Heart left ventricle (tissue), 16 donors: ENCODE data around the gene NCKIPSD. TPM values are rescaled to one million over a fixed set of nuclear protein-coding genes. Genes with fewer than 3 reads are reported as not detected.

Experiments used
- ATAC-seq, 4 donors: fragments of 200-7000 bp; cut with Tn5 transposase; one replicate each; pipeline ENCODE4 v1.9.1; 2020 to 2022; ENCODE audit warnings: moderate library complexity in 4 of 4, mild to moderate bottlenecking in 3 of 4, moderate number of reproducible peaks in 1 of 4
- DNase-seq, 5 donors: peaks; one replicate each; pipeline ENCODE4 v3.0.0-alpha.2; 2020
- H3K27ac ChIP-seq, 12 donors: fragments of 200-600 bp; sonication (generic) in 4 of 12; one replicate each; pipeline versions ENCODE4 v1.5.0 to v1.8.0; 2016 to 2022; ENCODE audit warnings: mild to moderate bottlenecking in 2 of 12
- H3K27me3 ChIP-seq, 9 donors: fragments of 200-600 bp; sonication (generic) in 2 of 9; one replicate each; pipeline versions ENCODE4 v1.5.1 to v1.8.0; 2016 to 2022; ENCODE audit warnings: mild to moderate bottlenecking in 3 of 9
- H3K36me3 ChIP-seq, 9 donors: fragments of 200-600 bp; sonication (generic) in 2 of 9; one replicate each; pipeline versions ENCODE4 v1.5.0 to v1.8.0; 2018 to 2022; ENCODE audit warnings: mild to moderate bottlenecking in 2 of 9
- H3K4me1 ChIP-seq, 12 donors: fragments of 200-600 bp; sonication (generic) in 4 of 12; one replicate each; pipeline versions ENCODE4 v1.5.0 to v1.8.0; 2016 to 2022; ENCODE audit warnings: mild to moderate bottlenecking in 3 of 12
- H3K4me3 ChIP-seq, 12 donors: fragments of 200-600 bp; sonication (generic) in 4 of 12; one replicate each; pipeline versions ENCODE4 v1.5.0 to v1.8.0; 2017 to 2022; ENCODE audit warnings: mild to moderate bottlenecking in 9 of 12, moderate library complexity in 4 of 12
- H3K9me3 ChIP-seq, 12 donors: fragments of 200-600 bp; sonication (generic) in 4 of 12; one replicate each; pipeline versions ENCODE4 v1.5.0 to v1.8.0; 2016 to 2022; ENCODE audit warnings: mild to moderate bottlenecking in 1 of 12
- CTCF ChIP-seq, 12 donors: fragments of 200-600 bp; sonication (generic) in 4 of 12; IDR thresholded peaks; one replicate each; pipeline versions ENCODE4 v1.5.0 to v1.8.0; 2018 to 2022; ENCODE audit warnings: antibody characterized with exemption in 12 of 12, mild to moderate bottlenecking in 5 of 12
- POLR2A ChIP-seq, 2 donors: fragments of 450-650 bp; IDR thresholded peaks; one replicate each; pipeline ENCODE4 v1.6.1; 2017; ENCODE audit warnings: antibody characterized with exemption in 2 of 2, mild to moderate bottlenecking in 2 of 2, moderate library complexity in 2 of 2
- WGBS, 4 donors: extraction: QIAGEN DNeasy Blood & Tissue Kit in 2 of 4; methylation state at CpG; one replicate each; pipeline versions ENCODE4 v1.1.5 to v1.1.7; 2013 to 2018; 5-methylcytosine and 5-hydroxymethylcytosine counted together
- intact Hi-C, 10 donors: fragments of 100-400 bp; cut with DNase I; formaldehyde crosslinking; loops; one replicate each; pipeline versions ENCODE4 v1.11.1 to v1.14.2; 2022
- polyA plus RNA-seq, 2 donors: library from polyadenylated mRNA; stranded (reverse); fragments of 200-250 nt; gene quantifications; one replicate each; pipeline ENCODE4 v1.2.3, GENCODE V29; 2013
- total RNA-seq, 9 donors: library from RNA; depleted of rRNA in 2 of 9; stranded (reverse); fragments of >200 nt in 2 of 9; fragmentation: NEBNext Ultra II Directional in 3 of 9; extraction: Animal tissue kit (Norgen Biotek cat#: 25700) in 3 of 9; gene quantifications; one replicate each; pipeline versions ENCODE4 v1.1.0 to v1.2.4, GENCODE V29; 2016 to 2023
- donor health status: ischemic (EF 13 %, LVEDD 7.1; RV severe dilation, severe dysfunction).
- donor health status: healthy with polysubstance abuse.
- donor health status: DM: no; HTN: yes; CAD: no.
- donor health status: DM: no; HTN: no; CAD: no.
- donor health status: ischemic (EF 25% LVEDD 6.9; RV normal size, moderate dysfunction).
- donor health status: ischemic (EF 25% LVEDD 5.7; RV mildly dilated, moderate dysfunction).
- donor health status: healthy.
- donor health status: DM: yes; HTN: yes; CAD: no.
- donor health status: ischemic (EF 35%, LVEDD 5.7; RV mildly dilated, moderate dysfunction).
- donor health status: nonischemic (EF 11% LVEDD 7.7; RV severe dilation, severe dysfunction).
- donor health status: DM: yes; HTN: yes; CAD: no.
- donor health status: PGD.
- donor health status: ischemic (EF 29% LVEDD 5.4; RV normal size, mild dysfunction).
- donor health status: nonischemic (EF 23%, LVEDD 6.1; RV moderate dilation, normal function).

Gene NCKIPSD
- total and polyA plus RNA-seq, 11 donors = 9.8 to 47.6 (median 14.7) TPM

GRCh38 chr3:48681541-48681880 is 4.2 kb downstream of the NCKIPSD start:
- intact Hi-C loops = loop anchor here in 2 of 10 donors (5.0 to 10.0 kb wide), 2 partner anchors 124 to 207 kb away; partner anchors contain the start of gene PFKFB4 (in 1 of the 2)
- Histone ChIP-seq H3K27me3 (no peaks in the 10 kb centered on the region), H3K9me3 (no peaks in the 10 kb centered on the region), H3K36me3 (peaks cover 0 to 63% (median 58%) of the 10 kb centered on the region in 9 donors), H3K4me1 (peaks cover 5 to 34% (median 24%) of the 10 kb centered on the region in 12 donors), H3K27ac (no peak overlapping the region), H3K4me3 (no peak overlapping the region)
- TF ChIP-seq POLR2A (IDR thresholded peaks at IDR 0.05) (no peak), CTCF (IDR thresholded peaks at IDR 0.05) (no peak)
- no peak for DNase-seq
- WGBS, 4 donors = 92 to 96% (median 95%) methylated on average over 5 to 7 of the region's 7 CpGs
- ATAC-seq = no peak

GRCh38 chr3:48680811-48681540 is 4.7 kb downstream of the NCKIPSD start:
- no peak for DNase-seq
- no peak for ATAC-seq
- WGBS, 4 donors = 91 to 95% (median 93%) methylated on average over 14 to 17 of the region's 17 CpGs
- intact Hi-C loops = loop anchor here in 2 of 10 donors (5.0 to 10.0 kb wide), 2 partner anchors 124 to 206 kb away; partner anchors contain the start of gene PFKFB4 (in 1 of the 2)
- TF ChIP-seq POLR2A (IDR thresholded peaks at IDR 0.05) (no peak), CTCF (IDR thresholded peaks at IDR 0.05) (no peak)
- Histone ChIP-seq H3K36me3 (peaks cover 0 to 69% (median 64%) of the 10 kb centered on the region in 9 donors), H3K27me3 (no peaks in the 10 kb centered on the region), H3K4me1 (peaks cover under 1 to 29% (median 19%) of the 10 kb centered on the region in 12 donors), H3K4me3 (no peak overlapping the region), H3K27ac (no peak overlapping the region), H3K9me3 (no peaks in the 10 kb centered on the region)

- peaks cover 0 to 20% (median 17%) of the 10 kb centered on the region in 12 donors for H3K4me1 ChIP-seq
- no peak overlapping the region for H3K4me3 ChIP-seq
- H3K9me3 ChIP-seq = no peaks in the 10 kb centered on the region
- DNase-seq (no peak), ATAC-seq (no peak)
- H3K27ac ChIP-seq = no peak overlapping the region
- WGBS, 4 donors = 85 to 93% (median 91%) methylated on average over 14 to 20 of the region's 20 CpGs
- TF ChIP-seq POLR2A (IDR thresholded peaks at IDR 0.05) (no peak), CTCF (IDR thresholded peaks at IDR 0.05) (no peak)
- peaks cover 0 to 78% (median 72%) of the 10 kb centered on the region in 9 donors for H3K36me3 ChIP-seq
- intact Hi-C loops = loop anchor here in 2 of 10 donors (5.0 to 10.0 kb wide), 2 partner anchors 122 to 205 kb away; partner anchors contain the start of gene PFKFB4 (in 1 of the 2)
- H3K27me3 ChIP-seq = no peaks in the 10 kb centered on the region
Measured at GRCh38 chr3:48679411-48680391, 6.0 kb downstream of the NCKIPSD start.
